Measurements from ENCODE around the gene NANP.

Gene NANP

DNA sequence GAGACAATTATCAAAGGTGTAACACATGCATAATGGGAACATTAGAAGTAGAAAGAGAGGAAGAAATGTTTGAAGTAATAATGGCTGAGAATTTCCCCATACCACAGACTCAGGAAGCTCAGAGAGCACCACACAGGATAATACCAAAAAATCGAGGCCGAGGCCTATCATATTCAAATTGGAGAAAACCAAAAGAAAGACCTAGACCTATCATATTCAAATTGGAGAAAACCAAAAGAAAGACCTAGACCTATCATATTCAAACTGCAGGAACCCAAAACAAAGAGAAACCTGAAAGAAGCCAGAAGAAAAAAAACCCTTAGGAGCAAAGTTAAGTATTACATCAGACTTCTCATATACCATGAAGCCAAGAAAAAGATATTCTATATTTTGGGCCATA, 56.5 kb downstream of the NANP start:
- DNase-seq = no peak

DNA sequence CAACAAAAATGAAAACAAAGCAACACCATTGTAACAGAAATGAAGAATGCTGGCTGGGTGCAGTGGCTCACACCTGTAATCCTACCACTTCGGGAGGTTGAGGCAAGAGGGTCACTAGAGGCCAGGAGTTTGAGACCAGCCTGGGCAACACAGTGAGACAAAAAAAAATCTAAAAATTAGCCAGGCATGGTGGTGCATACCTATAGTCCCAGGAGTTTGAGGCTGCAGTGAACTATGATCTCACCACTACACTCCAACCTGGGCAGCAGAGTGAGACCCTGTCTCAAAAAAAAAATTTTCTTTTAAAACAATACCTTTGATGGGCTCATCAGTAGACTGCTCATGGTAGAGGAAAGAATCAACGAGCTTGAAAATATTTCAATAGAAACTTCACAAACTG, 57.0 kb downstream of the NANP start:
- DNase-seq = no peak

DNA sequence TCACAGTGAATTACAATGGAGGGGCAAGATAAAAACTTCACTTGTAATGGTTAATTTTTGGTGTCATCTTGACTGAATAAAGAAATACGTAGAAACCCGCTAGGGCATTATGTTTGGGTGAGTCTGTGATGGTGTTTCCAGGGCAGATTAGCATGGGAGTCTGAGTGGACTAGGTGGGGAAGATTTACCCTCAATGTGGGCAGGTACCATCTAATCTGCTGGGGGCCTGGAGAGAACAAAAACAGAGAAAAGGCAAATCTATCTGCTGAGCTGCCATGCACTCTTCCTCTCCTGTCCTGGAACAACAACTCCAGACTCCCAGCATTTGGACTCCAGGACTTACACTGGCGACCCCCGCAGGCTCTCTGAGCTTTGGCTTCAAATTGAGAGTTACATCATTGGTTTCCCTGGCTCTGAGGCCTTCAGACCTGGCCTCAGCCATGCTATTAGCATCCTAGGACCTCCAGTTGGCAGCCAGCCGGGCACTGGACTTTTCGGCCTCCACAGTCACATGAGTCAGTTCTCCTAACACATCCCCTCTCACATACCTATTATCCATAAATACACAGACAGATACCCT, 58.1 kb downstream of the NANP start:
- no peak for DNase-seq

DNA sequence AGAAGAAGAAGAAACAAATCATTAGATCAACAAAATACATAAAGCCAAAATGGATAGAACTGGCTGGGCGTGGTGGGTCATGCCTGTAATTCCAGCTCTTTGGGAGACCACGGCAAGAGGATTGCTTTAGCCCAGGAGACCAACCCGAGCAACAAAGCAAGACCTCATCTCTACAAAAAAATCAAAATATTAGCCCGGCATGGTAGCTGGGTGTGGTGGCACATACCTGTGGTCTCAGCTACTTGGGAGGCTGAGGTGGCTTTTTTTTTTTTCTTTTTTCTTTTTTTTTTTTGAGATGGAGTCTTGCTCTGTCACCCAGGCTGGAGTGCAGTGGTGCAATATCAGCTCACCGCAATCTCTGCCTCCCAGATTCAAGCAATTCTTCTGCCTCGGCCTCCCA, 59.9 kb downstream of the NANP start:
- no peak for DNase-seq

DNA sequence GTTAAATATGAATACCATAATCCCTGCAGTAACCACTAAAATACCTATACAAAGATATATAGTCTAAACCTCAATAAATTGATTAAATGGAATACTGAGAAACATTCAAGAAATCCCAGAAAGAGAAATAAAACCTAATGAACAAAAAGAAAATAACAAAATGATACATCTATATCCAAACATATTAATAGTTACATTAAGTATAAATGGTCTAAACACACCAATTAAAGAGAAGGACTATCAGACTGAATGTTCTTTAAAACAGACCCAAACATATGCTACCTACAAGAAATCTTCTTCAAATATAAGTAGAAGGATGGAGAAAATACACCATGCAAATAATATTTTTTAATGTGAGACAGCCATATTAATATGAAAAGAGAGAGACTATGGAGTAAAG, 60.5 kb downstream of the NANP start:
- no peak for DNase-seq
